ENCODE results near the gene FOXJ1.

GRCh38 chr17:76146053-76146851, 5.2 kb upstream of the FOXJ1 start:
- TF ChIP-seq CTCF (IDR thresholded peaks at IDR 0.05; ENCODE audit: low read depth, low read length) (no peak), EZH2phosphoT487 (IDR thresholded peaks at IDR 0.05; ENCODE audit: low read depth) (no peak)
